Body of pancreas (tissue), 4 donors: ENCODE results near the gene PRKAG2. TPM values are rescaled to one million over a fixed set of nuclear protein-coding genes. Genes with fewer than 3 reads are reported as not detected.

Source experiments
- ATAC-seq: fragments of 150-250 bp; one replicate; pipeline ENCODE4 v1.9.1; 2016
- DNase-seq, 4 donors: peaks; one replicate each; pipeline ENCODE4 v3.0.0-alpha.2; 2019
- H3K27ac ChIP-seq, 4 donors: fragments of 200-600 bp; sonication (generic); 1 replicate in 3 of 4; 2 replicates in 1 of 4; pipeline versions ENCODE4 v1.5.1 to v1.6.1; 2016 to 2019; ENCODE audit warnings: mild to moderate bottlenecking in 1 of 4, mixed read lengths in 1 of 4, moderate library complexity in 1 of 4
- H3K27me3 ChIP-seq, 2 donors: fragments of 200-600 bp; sonication (generic); one replicate each; pipeline ENCODE4 v1.6.0; 2016; ENCODE audit warnings: mild to moderate bottlenecking in 1 of 2
- H3K36me3 ChIP-seq, 2 donors: fragments of 200-600 bp; sonication (generic); replicated peaks in 1 of 2; 2 replicates each; pipeline ENCODE4 v1.5.1; 2016; ENCODE audit warnings: low read depth in 2 of 2; ENCODE audit not compliant: insufficient read depth in 1 of 2
- H3K4me1 ChIP-seq: fragments of 200-600 bp; sonication (generic); one replicate; pipeline ENCODE4 v1.6.0; 2016
- H3K4me3 ChIP-seq, 2 donors: fragments of 200-600 bp; sonication (generic); 1 replicate in 1 of 2; 2 replicates in 1 of 2; pipeline ENCODE4 v1.5.1; 2016 to 2019
- H3K9me3 ChIP-seq, 3 donors: fragments of 200-600 bp; sonication (generic); 1 replicate in 2 of 3; 2 replicates in 1 of 3; pipeline ENCODE4 v1.5.1; 2016
- CTCF ChIP-seq, 7 experiments: fragments of 450-650 bp in 4 of 7; fragments of 200-600 bp in 3 of 7; sonication (generic) in 3 of 7; IDR thresholded peaks; one replicate each; pipeline ENCODE4 v1.5.1; 2016 to 2019; ENCODE audit warnings: antibody characterized with exemption in 7 of 7
- POLR2A ChIP-seq, 3 donors: fragments of 450-650 bp; IDR thresholded peaks; one replicate each; pipeline ENCODE4 v1.6.1; 2016; ENCODE audit warnings: antibody characterized with exemption in 3 of 3, mild to moderate bottlenecking in 2 of 3
- WGBS, 2 donors: methylation state at CpG; one replicate each; pipeline ENCODE4 v1.1.5; 2017; 5-methylcytosine and 5-hydroxymethylcytosine counted together
- intact Hi-C: fragments of 100-400 bp; cut with DNase I; formaldehyde crosslinking; loops from one replicate; pipeline ENCODE4 v1.15.1; 2023
- total RNA-seq, 2 donors: library from RNA; depleted of rRNA; stranded (reverse); fragments of >200 nt; gene quantifications; one replicate each; pipeline ENCODE4 v1.1.0, GENCODE V29; 2016

Gene PRKAG2
- total RNA-seq, 2 donors from 2014 or later = 9.9 to 24.4 TPM

GRCh38 chr7:151825721-151826120 is 51.2 kb downstream of the PRKAG2 start:
- Histone ChIP-seq H3K4me1 (peaks cover 53% of the 10 kb centered on the region), H3K36me3 (no peaks in the 10 kb centered on the region), H3K4me3 (no peak overlapping the region), H3K27me3 (no peaks in the 10 kb centered on the region), H3K9me3 (no peaks in the 10 kb centered on the region), H3K27ac (no peak overlapping the region)
- DNase-seq (no peak), ATAC-seq (no peak)
- no peak for TF ChIP-seq POLR2A (IDR thresholded peaks at IDR 0.05)
- no peak for TF ChIP-seq CTCF (IDR thresholded peaks at IDR 0.05)
- intact Hi-C loops = no loop called here
- 73 to 78% methylated on average over 4 to 5 of the region's 5 CpGs for WGBS, 2 donors

- TF ChIP-seq CTCF (IDR thresholded peaks at IDR 0.05) = no peak
- H3K4me3 ChIP-seq = no peak overlapping the region
Observed at GRCh38 chr7:151824373-151824933, 52.5 kb downstream of the PRKAG2 start.

GRCh38 chr7:151823566-151824372 is 53.1 kb downstream of the PRKAG2 start:
- Histone ChIP-seq H3K4me1 (peaks cover 72% of the 10 kb centered on the region), H3K27ac (peak overlapping the region in 3 of 4 donors; percentile 11 to 48 (median 22)), H3K36me3 (no peaks in the 10 kb centered on the region), H3K4me3 (no peak overlapping the region), H3K27me3 (no peaks in the 10 kb centered on the region), H3K9me3 (no peaks in the 10 kb centered on the region)
- no peak for ATAC-seq
- DNase-seq = no peak
- intact Hi-C loops = no loop called here
- 34 to 51% methylated on average over 7 to 8 of the region's 8 CpGs for WGBS, 2 donors
- TF ChIP-seq CTCF (IDR thresholded peaks at IDR 0.05) (no peak), POLR2A (IDR thresholded peaks at IDR 0.05) (no peak)

More at GRCh38 chr7:151824373-151824933, 52.5 kb downstream of the PRKAG2 start:
- Histone ChIP-seq H3K27ac (peak overlapping the region in 2 of 4 donors; percentile 22 to 48), H3K36me3 (no peaks in the 10 kb centered on the region), H3K4me1 (peaks cover 66% of the 10 kb centered on the region), H3K27me3 (no peaks in the 10 kb centered on the region), H3K9me3 (no peaks in the 10 kb centered on the region)
- ATAC-seq (no peak), DNase-seq (no peak)
- intact Hi-C loops = no loop called here
- WGBS, 2 donors = 37 to 52% methylated on average over 14 of the region's 14 CpGs

GRCh38 chr7:151822541-151823181 is 54.3 kb downstream of the PRKAG2 start:
- WGBS, 2 donors = 40 to 49% methylated on average over 9 to 17 of the region's 17 CpGs
- no peaks in the 10 kb centered on the region for H3K27me3 ChIP-seq
- TF ChIP-seq CTCF (IDR thresholded peaks at IDR 0.05) (no peak), POLR2A (IDR thresholded peaks at IDR 0.05) (no peak)
- H3K27ac ChIP-seq = peak overlapping the region in 3 of 4 donors; percentile 48 to 80 (median 49)
- H3K4me1 ChIP-seq = peaks cover 82% of the 10 kb centered on the region
- ATAC-seq (no peak), DNase-seq (peak in 3 of 4 donors; percentile 47 to 70 (median 58))
- no peaks in the 10 kb centered on the region for H3K9me3 ChIP-seq
- no peak overlapping the region for H3K4me3 ChIP-seq
- intact Hi-C loops = no loop called here
- H3K36me3 ChIP-seq = no peaks in the 10 kb centered on the region
